ENCODE measurements around the gene WNT8B.

GRCh38 chr10:100524206-100524605 lies 61.4 kb downstream of the WNT8B start:
- TF ChIP-seq EZH2 (IDR thresholded peaks at IDR 0.05; ENCODE audit: borderline replicate concordance, low read length) = no peak
- no peak for TF ChIP-seq CTCF (conservative IDR thresholded peaks at IDR 0.05 in 1 of 2, IDR thresholded peaks at IDR 0.05 in 1 of 2; ENCODE audit: extremely low read depth in 1 of 2, insufficient read depth in 1 of 2, low read depth in 1 of 2, low read length in 2 of 2)

All from mammary epithelial cell (primary cell).